Activated CD8-positive, alpha-beta memory T cell treated with anti-CD3 and anti-CD28 coated beads, Interleukin-2, amount 50 U/mL, for 48 hours (primary cell): ENCODE data around the gene ELAVL3.
"Not testable (repeated sequence)": the region's sequence is repeated elsewhere in the genome, so short reads cannot be mapped to it uniquely, and the experiment has no call there.

Experiments
- DNase-seq: peaks from one replicate; pipeline ENCODE4 v3.0.0-alpha.2; 2020

ELAVL3 gene

GRCh38 chr19:11486661-11487503 is 6.0 kb upstream of the ELAVL3 start:
- DNase-seq = no peak

GRCh38 chr19:11485245-11485837 is 4.5 kb upstream of the ELAVL3 start:
- no peak for DNase-seq

GRCh38 chr19:11483366-11484111 is 2.7 kb upstream of the ELAVL3 start:
- no peak for DNase-seq

GRCh38 chr19:11482384-11483050 is 1.7 kb upstream of the ELAVL3 start:
- DNase-seq = peak; percentile 97

GRCh38 chr19:11481534-11482383 is 913 bp upstream of the ELAVL3 start:
- DNase-seq = peak; percentile 90

GRCh38 chr19:11479898-11480714 is 740 bp downstream of the ELAVL3 start:
- no peak for DNase-seq

GRCh38 chr19:11479090-11479897 is 1.6 kb downstream of the ELAVL3 start:
- DNase-seq = peak; percentile 78

- DNase-seq = no peak
These were observed 2.4 kb downstream of the ELAVL3 start for GRCh38 chr19:11478167-11479089.

GRCh38 chr19:11475861-11476260 is 5.0 kb downstream of the ELAVL3 start:
- DNase-seq = no peak

- not testable (repeated sequence) for DNase-seq
These were observed 5.5 kb downstream of the ELAVL3 start for GRCh38 chr19:11475343-11475742.

GRCh38 chr19:11473725-11474124 is 7.1 kb downstream of the ELAVL3 start:
- no peak for DNase-seq

GRCh38 chr19:11468266-11468845 is 12.5 kb downstream of the ELAVL3 start:
- DNase-seq = not testable (repeated sequence)

GRCh38 chr19:11465600-11465999 is 15.2 kb downstream of the ELAVL3 start:
- DNase-seq = no peak

- DNase-seq = no peak
These were observed 16.2 kb downstream of the ELAVL3 start for GRCh38 chr19:11464333-11465265.

- DNase-seq = no peak
These were observed 17.5 kb downstream of the ELAVL3 start for GRCh38 chr19:11463391-11463790.

GRCh38 chr19:11461453-11461852 is 19.4 kb downstream of the ELAVL3 start:
- DNase-seq = no peak

GRCh38 chr19:11460207-11460606 is 20.6 kb downstream of the ELAVL3 start:
- no peak for DNase-seq

GRCh38 chr19:11458912-11459311 is 21.9 kb downstream of the ELAVL3 start:
- DNase-seq = not testable (repeated sequence)
